GM12891 (cell line): ENCODE measurements around the gene IGFL4.

Source experiments
- POLR2A ChIP-seq: IDR thresholded peaks from 2 replicates; pipeline ENCODE4 v1.6.1; 2011; ENCODE audit warnings: low read depth, low read length, control low read depth
- POLR2AphosphoS5 ChIP-seq: IDR thresholded peaks from 2 replicates; pipeline ENCODE4 v1.6.1; 2011; ENCODE audit warnings: low read depth, low read length, control low read depth

- no peak for TF ChIP-seq POLR2AphosphoS5
- no peak for TF ChIP-seq POLR2A
Observed at GRCh38 chr19:45998834-45999233, 42.0 kb downstream of the IGFL4 start.
